EH (cell line): ENCODE results near the gene GSAP.
A peak's percentile ranks its signal among the peaks of the same experiment; 100 is the strongest.
"Not testable (repeated sequence)": the region's sequence is repeated elsewhere in the genome, so short reads cannot be mapped to it uniquely, and the experiment has no call there.

Experiments used
- DNase-seq: peaks from one replicate; pipeline ENCODE4 v3.0.0-alpha.2; 2015; ENCODE audit warnings: low read depth

The GSAP gene

GRCh38 chr7:77415823-77416620 lies at the start of gene GSAP:
GSAP (minus strand) TSS chr7:77416349; CDS start chr7:77416321, 28 bp downstream.
- DNase-seq: peak; percentile 49

- DNase-seq: no peak
Observed at GRCh38 chr7:77465256-77465655, 49.1 kb upstream of the GSAP start.

GRCh38 chr7:77464589-77464988 lies 48.4 kb upstream of the GSAP start:
- DNase-seq: no peak

- DNase-seq: peak; percentile 61
Observed at GRCh38 chr7:77463632-77464031, 47.5 kb upstream of the GSAP start.

- no peak for DNase-seq
Observed at GRCh38 chr7:77461842-77462241, 45.7 kb upstream of the GSAP start.

- DNase-seq: peak; percentile 21
Observed at GRCh38 chr7:77461246-77461645, 45.1 kb upstream of the GSAP start.

- DNase-seq: no peak
Observed at GRCh38 chr7:77460057-77460486, 43.9 kb upstream of the GSAP start.

- DNase-seq: no peak
Observed at GRCh38 chr7:77459311-77459726, 43.2 kb upstream of the GSAP start.

- DNase-seq: no peak
Observed at GRCh38 chr7:77458786-77459185, 42.6 kb upstream of the GSAP start.

GRCh38 chr7:77457779-77458178 lies 41.6 kb upstream of the GSAP start:
- no peak for DNase-seq

- DNase-seq: peak; percentile 51
Observed at GRCh38 chr7:77456696-77457095, 40.5 kb upstream of the GSAP start.

- peak; percentile 91 for DNase-seq
Observed at GRCh38 chr7:77455321-77455720, 39.2 kb upstream of the GSAP start.

GRCh38 chr7:77454802-77455201 lies 38.7 kb upstream of the GSAP start:
- peak; percentile 32 for DNase-seq

- DNase-seq: peak; percentile 72
Observed at GRCh38 chr7:77453531-77453930, 37.4 kb upstream of the GSAP start.

- not testable (repeated sequence) for DNase-seq
Observed at GRCh38 chr7:77451950-77452349, 35.8 kb upstream of the GSAP start.

GRCh38 chr7:77450613-77451012 lies 34.5 kb upstream of the GSAP start:
- no peak for DNase-seq

- peak; percentile 79 for DNase-seq
Observed at GRCh38 chr7:77450054-77450453, 33.9 kb upstream of the GSAP start.

- peak; percentile 26 for DNase-seq
Observed at GRCh38 chr7:77447616-77448015, 31.5 kb upstream of the GSAP start.

GRCh38 chr7:77444123-77444522 lies 28.0 kb upstream of the GSAP start:
- peak; percentile 56 for DNase-seq

GRCh38 chr7:77443042-77443441 lies 26.9 kb upstream of the GSAP start:
- no peak for DNase-seq

- DNase-seq: peak; percentile 77
Observed at GRCh38 chr7:77442636-77443035, 26.5 kb upstream of the GSAP start.

- no peak for DNase-seq
Observed at GRCh38 chr7:77441046-77441445, 24.9 kb upstream of the GSAP start.

- DNase-seq: peak; percentile 46
Observed at GRCh38 chr7:77439572-77439971, 23.4 kb upstream of the GSAP start.

- DNase-seq: no peak
Observed at GRCh38 chr7:77438131-77438530, 22.0 kb upstream of the GSAP start.
